NCI-H345 treated with DMSO at 0.1 percent for 48 hours (cell line): ENCODE data around the gene SAMHD1.
"Not testable (repeated sequence)": the region's sequence is repeated elsewhere in the genome, so short reads cannot be mapped to it uniquely, and the experiment has no call there.

ENCODE experiments used
- DNase-seq: peaks from one replicate; lab custom pipeline; 2025; ENCODE audit not compliant: unreplicated experiment; lab: John Stamatoyannopoulos, UW

SAMHD1 gene

DNA sequence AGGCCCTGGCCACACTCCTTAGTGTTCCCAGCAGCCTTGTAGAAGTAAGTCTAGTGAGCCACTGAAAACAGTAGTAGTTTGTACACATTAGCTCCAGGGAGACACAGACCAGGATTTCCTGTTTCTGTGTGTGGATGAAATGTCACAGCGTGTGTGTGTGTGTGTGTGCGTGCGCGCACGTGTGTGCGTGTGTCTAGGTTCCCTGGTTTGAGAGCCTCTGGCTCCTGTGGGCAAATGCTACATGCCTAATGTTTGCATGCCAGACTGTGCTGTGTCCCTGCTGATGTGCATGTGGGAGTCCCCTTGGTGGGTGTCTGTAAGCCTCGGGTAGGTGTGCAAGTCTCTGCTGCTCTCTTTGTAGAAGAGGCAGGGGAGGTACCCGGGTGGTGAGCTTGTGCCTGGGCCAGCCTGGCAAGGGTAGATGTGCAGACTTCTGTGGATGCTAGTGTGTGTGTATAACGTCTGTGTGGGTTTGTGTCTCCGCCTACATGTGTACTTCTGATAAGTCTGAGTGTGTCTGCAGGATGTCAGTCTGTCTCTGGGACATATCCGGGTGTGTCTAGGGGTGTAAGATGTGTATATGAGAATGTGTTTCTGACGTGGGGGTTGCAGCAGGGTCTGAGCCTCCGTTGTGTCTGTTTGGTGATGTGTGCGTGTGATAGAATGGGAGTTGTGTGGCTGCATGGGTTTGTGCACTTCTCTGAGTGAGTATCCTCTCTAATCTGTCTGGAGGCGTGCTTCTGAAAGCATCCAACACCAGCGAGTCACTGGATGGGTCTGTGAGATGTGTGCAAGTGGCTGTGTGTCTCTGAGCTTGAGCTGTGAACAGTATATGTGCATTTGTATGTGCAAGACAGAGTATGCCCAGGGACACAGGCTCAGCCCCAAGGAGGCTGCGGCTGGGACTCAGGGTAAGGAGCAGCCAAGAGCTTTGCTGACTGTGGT is 94.5 kb downstream of the SAMHD1 start:
- DNase-seq, result no peak

DNA sequence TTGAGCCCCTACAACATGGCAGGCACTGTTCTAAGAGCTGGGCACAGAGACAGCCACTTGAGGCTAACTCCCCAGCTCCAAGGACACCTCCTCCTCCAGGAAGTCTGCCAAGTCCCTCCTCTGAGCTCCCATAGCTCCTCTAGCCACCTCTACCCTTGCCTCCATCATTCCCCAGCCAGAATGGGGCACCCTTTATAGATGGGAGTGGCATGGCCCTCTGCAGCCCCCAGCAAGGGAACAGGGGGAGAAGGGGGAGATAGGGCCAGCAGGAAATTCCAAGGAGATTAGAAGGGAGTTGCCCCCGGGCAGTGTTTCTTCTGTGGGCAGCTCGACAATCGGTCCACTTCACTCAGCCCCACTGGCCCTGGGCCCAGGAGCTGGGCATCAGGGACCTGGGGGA is 95.3 kb downstream of the SAMHD1 start:
- no peak for DNase-seq

DNA sequence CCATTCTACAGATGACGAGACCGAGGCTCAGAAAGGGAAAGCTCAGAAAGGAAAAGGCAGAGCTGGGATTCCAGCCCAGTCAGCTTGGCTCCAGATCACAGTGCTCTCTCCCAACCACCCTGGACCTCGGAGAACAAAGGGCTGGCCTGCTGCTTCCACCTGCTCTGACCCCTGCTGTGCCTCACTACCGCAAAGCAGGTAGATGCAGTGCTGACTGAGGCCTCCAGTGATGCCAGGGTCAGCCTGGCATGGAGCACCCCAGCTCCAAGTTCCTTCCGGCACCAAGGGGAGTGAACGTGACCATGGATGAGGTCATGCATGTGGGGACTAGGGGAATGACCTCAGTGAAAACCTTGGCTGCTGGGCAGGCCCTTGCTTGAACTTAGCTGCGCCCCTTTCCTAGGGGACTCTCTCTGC is 96.3 kb downstream of the SAMHD1 start:
- DNase-seq, result no peak

DNA sequence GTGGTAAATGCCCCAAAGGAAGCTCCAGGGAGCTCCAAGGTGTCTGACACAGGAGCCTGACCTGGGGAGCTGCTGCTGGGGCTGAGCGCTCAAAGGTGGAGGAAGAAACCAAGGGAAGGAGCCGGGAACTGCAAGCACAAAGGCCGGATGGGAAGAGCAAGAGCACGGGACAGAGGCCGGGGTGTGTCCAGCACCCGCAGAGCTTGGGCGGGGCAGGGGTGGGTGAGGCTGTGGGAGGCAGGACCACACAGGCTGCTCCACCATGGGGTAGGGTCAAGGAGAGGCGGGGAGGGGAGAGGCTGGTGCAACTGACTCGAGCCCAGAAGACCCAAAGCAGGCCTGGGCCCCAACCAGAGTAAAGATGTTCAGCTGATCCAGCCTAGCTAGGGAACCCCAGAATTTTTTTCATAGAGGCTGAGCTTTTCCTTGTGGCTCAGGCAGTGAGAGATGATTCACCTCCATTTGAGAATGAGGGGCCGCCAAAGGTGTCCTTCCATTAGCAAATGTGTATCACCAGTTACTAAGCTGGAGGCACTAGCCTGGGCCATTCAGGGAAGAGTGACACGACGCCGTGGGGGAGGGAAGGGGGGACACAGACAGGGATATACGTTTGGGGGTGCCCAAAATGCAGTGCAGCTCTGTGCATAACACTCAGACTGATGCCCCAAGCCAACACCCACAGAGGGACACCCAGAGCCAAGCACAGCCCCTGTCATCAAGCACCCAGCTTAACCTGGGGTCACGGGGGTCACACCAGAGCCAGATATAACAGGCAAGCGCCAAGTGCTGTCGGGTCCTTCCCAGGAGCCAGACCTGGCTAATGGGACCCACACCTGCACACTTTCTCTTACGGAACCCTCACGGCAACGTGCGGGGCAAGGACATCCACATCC is 96.9 kb downstream of the SAMHD1 start:
- DNase-seq, result no peak

DNA sequence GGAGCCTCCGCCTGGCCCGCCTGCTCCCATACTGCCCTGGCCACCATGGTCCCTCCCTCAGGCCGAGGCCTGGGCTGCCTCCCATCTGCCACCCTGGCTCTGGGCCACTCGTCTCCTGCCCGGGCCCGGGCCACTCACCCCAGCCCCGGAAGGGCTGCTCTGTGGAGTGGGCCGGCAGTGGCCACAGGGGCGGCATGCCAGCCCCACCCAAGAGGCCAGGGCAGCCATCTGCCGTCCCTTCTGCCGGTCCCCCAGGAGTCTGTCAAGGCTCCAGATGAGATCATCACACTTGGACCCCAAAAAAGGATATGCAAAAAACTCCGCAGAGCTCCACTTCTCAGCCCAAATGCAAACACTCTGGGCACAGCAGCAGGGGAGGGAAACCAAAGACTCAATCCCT is 99.3 kb downstream of the SAMHD1 start:
- DNase-seq, result no peak

DNA sequence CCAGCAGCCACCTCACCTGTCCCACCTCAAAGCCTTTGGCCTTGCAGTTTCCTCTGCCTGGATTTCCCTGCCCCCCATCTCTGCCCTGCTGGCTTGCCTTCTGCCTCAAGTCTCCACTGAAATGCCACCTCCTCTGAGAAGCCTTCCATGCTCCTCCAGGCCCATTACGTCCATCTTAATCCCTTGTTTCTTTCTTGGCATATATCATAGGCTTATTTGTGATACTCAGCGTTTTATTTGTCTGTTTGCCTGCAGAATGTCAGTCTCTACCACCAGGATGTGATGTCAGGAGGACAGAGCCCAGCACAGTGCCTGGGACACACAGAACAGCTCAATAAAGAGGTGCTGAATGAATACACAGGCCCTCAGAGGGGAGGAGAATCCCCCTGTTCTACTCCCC is 100.0 kb downstream of the SAMHD1 start:
- DNase-seq, result no peak

DNA sequence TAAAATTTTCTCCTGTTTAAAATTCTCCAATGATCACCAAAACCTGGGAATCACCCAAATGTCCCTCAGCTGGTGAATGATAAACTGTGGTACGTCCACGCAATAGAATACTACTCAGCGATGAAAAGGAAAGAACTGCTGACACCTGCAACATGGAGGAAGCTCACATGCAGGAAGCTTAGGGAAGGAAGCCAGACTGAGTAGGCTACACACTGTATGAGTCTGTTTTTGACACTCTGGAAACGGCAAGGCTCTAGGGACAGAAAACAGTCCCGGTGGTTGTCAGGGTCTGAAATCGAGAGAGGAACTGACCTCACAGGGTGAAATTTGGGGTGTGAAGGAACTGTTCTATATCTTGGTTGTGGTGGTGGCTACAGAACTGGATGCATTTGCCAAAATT is 100.7 kb downstream of the SAMHD1 start:
- no peak for DNase-seq

DNA sequence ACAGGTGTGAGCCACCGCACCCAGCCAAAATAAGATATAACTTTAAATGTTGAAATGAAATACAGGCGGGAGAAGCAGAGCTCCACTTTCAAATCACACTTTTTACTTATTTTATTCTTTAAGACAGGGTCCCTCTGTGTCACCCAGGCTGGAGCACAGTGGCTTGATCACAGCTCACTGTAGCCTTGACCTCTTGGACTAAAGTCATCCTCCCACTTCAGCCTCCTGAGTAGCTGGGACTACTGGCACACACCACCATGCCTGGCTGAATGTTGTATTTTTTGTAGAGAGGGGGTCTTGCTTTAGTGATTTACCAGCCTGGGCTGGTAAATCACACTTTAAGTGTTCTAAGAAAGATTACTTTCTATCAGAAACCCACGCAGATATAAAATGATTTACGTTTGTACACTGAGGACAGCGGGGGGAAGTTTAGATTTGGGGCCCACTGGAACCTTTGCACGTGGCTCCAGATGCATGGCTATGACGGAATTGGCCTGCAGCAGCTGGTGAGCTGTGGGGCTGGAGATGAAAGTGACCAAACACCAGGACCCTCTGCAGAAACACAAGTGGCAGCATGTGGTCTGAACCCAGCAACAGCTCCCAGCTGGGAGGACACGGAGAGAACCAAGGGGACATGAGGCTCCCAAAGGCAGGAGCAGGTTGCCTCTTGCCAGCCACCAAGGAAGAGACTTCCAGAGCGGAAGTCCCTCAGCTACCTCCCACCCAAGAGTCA is 102.0 kb downstream of the SAMHD1 start:
- no peak for DNase-seq

DNA sequence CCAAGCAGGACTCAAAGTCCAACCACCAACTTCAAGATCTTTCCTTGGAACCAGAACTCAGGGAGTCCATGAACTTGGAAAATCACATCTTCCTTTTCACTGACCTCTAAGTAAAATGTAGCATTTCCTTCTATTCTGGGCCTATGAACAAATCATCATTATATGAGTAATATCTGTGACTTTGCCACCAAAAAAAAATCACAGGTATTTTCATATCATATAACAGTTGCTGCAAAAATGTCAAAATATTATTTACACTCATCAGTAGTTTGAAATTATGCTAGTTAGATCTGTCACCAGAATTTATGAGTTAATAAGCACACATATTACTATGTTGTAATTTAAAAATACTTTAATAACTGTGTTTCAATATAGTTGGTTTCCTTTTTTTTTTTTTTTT is 102.8 kb downstream of the SAMHD1 start:
- DNase-seq, result no peak

DNA sequence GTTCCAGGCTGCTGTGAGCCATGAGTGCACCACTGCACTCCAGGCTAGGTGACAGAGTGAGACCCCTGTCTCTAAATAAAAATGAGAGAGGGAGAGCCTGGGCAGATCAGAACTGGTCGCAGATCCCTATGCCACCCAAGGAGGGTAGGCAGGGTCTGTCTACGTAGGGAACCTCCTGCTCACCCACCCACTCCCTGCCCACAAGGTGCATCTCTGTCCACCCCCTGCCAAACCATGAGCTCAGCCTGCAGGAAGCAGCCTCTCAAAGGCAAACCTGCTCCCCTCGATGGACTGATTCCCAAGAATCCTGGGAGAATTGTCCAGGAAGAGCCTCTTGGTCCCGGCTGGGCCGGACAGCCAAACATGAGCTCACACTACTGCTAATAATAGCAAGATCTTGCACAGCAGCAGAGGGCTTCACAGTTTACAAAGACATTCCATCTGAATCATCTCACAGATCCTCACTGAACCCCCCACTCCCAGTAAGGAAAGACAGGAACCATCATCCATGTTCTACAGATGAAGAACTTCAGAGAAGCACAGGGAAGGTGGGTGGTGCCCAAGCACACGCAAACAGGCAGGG is 103.3 kb downstream of the SAMHD1 start:
- DNase-seq, result no peak

DNA sequence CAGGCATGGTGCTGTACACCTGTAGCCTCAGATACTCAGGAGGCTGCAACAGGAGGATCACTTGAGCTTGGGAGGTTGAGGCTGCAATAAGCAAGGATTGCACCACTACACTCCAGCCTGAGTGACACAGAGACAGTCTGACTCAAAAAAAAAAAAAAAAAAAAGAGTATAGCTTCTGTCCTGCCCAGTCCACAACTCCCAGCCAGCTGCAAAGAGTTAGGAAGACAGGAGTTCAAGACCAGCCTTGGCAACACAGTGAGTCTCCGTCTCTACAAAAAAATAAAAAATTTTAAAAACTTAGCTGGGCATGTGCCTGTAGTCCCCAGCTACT is 103.8 kb downstream of the SAMHD1 start:
- no peak for DNase-seq

DNA sequence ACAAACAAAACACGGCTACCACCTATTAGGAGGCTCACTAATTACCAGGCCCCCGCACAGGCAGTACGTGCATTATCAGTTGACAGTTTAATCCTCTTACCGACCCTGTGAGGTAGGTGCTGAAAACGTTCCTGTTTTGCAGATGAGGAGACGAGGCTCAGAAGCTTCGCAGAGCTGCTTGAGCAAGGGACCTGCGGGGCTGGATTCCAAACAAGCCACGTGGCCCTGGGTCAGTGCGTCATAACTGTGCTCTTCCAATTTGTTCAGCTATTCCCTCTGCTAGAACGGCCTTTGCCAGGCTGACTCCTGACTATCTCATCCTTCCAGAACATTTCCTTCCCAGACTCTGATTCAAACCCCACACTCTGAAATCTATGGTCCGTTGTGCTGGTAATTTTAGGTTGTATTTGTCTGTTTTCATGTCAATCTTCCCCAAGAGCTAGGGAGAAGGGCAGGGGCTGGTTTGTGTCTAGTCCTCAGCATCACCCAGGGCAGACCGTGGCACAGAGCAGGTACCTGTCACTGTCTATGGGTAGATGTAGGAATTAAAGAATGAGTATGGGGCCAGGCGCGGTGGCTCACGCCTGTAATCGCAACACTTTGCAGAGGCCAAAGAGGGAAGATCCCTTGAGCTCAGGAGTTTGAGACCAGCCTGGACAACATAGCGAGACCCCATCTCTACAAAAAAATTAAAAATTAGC is 104.3 kb downstream of the SAMHD1 start:
- no peak for DNase-seq

DNA sequence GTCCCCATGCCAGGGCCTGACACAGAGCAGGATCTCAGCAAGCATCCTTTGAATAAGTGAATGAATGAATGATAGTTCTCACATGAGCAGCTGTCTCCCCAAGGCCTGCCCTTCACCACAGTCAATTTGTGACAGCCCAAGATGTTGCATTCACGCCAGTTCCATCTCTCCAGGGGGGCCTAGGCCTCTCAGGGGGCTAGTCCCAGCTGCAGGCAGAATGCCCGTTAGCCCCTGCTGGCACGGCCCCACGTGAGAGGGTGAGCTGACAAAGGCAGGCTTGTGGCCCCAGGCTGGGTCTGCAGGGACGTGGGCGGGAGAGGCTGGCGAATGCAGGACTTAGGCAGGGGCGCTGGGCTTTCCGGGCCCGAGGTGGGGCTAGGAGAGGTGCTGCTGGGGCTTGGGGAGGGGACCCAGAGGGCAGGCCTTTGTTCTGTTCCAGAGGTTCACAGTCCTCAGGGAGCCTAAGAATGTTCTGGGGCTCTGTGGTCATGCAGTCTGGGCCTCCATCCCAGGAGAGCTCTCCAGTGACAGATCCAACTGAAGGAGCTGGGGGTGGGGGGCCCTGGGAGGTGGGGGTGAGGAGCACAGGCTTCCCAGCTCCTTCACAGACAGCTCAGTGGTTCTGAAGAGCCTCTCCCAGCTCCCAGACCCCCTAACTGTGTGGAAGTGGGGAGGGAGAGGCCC is 106.1 kb downstream of the SAMHD1 start:
- DNase-seq, result peak; percentile 94

DNA sequence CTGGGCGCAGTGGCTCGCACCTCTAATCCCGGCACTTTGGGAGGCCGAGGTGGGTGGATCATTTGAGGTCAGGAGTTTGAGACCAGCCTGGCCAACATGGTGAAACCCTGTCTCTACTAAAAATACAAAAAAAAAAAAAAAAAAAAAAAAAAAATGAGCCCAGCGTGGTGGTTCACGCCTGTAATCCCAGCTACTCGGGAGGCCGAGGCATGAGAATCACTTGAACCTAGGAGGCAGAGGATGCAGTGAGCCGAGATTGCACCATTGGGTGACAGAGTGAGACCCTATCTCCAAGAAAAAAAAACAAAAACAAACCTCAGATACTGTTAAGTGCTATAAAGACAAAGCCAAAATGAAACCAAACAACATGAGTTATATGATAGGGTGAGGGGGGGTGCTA is 110.5 kb downstream of the SAMHD1 start:
- DNase-seq, result not testable (repeated sequence)
